Globus pallidus (tissue), 1 donor: ENCODE measurements around the gene C3orf80.
"Not testable (repeated sequence)": the region's sequence is repeated elsewhere in the genome, so short reads cannot be mapped to it uniquely, and the experiment has no call there.

ENCODE experiments used
- DNase-seq: peaks from one replicate; pipeline ENCODE4 v3.0.0-alpha.2; 2015; ENCODE audit warnings: low spot score

Gene C3orf80

DNA sequence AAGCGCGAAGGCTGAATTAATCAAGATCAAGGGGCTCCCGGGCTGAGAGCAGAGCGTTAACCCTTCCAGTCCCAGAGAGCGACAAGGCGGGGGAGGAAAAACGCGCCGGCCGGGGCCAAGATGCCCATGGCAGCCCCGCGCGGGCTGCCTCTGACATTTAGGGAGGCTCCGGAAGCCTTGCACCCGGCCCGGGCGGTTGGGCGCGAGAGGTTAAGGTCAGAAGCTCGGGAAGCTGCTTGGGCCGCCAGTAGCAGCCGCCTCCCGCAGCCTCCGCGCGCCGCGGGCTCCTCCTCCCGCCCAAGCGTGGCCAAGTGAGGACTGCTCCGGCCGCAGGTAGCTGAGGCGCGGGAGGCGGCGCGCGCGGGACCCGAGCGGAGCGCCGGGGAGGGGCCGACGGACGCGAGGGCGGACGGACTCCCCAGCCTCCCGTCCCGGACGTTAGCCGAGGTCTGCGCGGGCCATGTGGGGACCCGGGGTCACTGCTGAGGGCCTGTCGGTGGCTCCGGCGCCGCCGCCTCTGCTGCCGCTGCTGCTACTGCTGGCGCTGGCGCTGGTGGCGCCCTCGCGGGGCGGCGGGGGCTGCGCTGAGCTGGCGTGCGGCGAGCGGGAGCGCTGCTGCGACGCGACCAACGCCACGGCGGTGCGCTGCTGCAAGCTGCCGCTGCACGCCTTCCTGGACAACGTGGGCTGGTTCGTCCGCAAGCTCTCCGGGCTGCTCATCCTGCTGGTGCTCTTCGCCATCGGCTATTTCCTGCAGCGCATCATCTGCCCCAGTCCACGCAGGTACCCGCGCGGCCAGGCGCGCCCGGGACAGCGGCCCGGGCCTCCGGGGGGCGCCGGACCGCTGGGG lies at the start of gene C3orf80:
Gene C3orf80 (plus strand): TSS at position 247 of the 850 bp plus-strand sequence. CDS start 214 bp downstream, at position 461.
- DNase-seq: peak; percentile 29

DNA sequence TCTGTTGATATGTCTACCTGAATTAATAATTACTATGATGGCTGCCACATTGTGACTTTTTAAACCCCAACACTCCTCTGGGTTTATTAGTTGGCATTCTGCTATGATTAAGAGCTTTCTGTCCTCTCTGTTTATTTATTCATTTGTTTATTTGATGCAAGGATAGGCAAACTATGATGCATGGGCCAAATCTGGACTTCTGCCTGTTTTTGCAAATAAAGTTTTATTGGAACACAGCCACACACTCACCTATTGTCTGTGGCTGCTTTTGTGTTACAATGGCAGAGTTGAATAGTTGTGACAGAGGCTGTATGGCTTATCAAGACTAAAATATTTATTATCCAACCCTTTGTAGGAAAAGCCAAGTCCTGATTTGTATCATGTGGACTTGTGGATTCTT lies 48.3 kb upstream of the C3orf80 start:
- DNase-seq: no peak

- DNase-seq: not testable (repeated sequence)
Measured at GRCh38 chr3:160178661-160179060, 46.6 kb upstream of the C3orf80 start.

- not testable (repeated sequence) for DNase-seq
Measured at GRCh38 chr3:160179403-160179802, 45.8 kb upstream of the C3orf80 start.

DNA sequence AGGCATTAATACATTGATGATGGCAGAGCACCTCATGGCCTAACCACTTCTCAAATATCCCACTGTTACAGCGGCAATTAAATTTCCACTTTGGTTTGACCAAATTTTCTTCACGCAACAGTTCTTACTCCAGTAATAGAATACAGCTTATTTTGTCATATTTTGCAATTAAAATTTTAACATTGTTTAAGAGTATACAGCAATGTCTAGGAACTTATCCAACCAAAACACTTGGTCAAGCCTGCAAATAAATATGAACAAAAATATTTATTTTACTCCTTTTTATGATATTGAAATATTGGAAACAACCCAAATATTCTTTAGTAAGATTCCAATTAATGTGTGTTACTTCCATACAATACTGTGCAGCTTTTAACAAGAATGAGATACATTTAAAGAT lies 45.3 kb upstream of the C3orf80 start:
- DNase-seq: no peak

DNA sequence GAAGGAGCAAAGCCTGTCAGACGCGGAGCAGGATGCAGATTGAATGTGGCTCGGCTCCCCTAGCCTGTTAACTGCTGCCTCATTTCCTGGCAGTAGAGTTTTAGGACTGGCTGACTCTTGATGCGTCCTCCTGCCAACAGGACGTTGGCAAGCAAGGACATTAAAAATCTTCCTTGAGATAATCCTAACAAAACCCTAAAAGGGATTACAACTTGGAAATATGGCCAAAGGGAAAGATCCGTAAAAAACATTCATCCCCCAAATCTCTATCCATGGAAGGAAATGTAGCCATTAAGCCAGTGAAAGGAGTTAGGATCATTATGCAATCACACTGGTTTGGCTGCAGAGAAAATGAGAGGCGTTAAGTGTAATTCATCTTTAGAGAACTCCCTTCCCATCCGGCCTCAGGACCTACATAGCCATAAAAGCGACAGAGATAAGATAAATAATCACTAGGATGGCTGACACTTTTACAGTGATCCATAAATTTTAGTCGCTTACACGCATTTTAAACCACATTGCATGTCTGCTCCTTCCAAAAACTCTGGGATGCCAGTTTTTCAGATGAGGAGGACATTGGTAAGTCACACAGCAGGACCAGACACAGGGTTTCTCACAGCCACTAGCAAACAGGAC lies 44.5 kb upstream of the C3orf80 start:
- no peak for DNase-seq

- no peak for DNase-seq
Measured at GRCh38 chr3:160183345-160184076, 41.7 kb upstream of the C3orf80 start.

- DNase-seq: no peak
Measured at GRCh38 chr3:160184655-160185054, 40.6 kb upstream of the C3orf80 start.

GRCh38 chr3:160185751-160186150 lies 39.5 kb upstream of the C3orf80 start:
- DNase-seq: no peak

DNA sequence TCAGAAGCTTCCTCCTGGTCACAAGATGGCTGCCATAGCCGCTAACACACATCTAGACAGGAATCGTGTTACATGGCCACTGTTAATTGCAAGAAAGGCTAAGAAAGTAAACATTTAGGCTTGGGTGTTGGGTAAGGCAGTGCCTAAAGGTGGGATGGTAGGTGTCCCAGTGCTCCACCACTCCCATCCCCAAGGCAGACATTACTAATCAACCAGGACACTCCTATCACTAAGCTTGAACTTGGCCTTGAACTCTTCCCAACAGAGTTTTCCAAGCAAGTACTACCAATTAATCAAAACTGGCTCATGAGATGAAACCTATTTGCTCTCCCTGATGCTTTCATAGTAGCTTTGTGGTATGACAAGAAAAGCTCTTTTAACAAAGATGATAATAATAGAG lies 37.9 kb upstream of the C3orf80 start:
- DNase-seq: no peak

DNA sequence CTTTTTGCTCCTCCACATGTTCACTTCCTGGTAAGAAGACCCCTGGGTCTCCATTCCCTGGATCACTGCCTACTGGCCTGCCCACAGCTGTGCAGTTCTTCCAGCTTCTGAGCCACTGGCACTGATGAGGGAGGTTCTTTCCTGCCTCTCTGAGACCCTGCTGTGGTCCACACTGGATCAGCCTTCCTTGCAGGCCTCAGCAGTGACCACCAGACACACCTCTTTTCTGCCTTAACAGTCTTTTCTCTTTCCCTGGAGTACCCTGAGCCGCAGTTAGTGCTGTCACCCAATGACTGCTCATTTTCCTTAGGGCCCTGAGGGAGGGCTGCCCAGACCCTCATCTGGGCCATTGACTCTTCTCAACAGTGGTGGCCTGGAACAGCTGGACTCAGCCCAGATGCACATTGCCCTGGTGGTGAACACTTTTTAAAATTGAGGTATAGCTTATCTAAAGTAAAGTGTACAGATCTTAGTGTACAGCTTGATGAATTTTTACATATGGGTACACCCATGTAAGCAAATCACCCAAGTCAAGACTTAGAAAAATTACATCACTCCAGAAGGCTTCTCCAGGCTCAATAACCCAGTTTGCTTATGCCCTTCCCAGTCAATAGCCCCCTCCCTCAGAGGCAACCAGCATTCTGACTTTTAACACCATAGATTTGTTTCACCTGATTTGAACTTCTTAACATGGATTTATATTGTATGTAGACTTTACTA lies 32.8 kb upstream of the C3orf80 start:
- DNase-seq: no peak

GRCh38 chr3:160193644-160194192 lies 31.5 kb upstream of the C3orf80 start:
- DNase-seq: no peak

DNA sequence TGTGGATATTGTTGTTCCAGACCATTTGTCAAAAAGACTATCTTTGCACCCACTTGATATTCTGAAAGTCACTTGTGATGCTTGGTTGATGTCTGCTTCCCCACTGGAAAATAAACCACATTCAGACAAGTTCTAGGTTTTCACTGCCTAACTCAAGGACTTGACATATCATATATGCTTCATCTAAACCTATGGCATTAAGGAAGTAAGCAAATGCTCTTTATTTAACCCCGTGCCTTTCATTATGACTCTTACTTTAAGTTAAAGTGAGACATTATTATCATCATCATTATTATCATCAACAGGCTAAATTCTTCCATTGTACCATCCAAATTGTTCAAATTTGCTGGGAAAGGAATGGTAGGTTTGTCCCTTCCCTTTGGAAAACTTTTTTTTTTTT lies 30.8 kb upstream of the C3orf80 start:
- DNase-seq: no peak

DNA sequence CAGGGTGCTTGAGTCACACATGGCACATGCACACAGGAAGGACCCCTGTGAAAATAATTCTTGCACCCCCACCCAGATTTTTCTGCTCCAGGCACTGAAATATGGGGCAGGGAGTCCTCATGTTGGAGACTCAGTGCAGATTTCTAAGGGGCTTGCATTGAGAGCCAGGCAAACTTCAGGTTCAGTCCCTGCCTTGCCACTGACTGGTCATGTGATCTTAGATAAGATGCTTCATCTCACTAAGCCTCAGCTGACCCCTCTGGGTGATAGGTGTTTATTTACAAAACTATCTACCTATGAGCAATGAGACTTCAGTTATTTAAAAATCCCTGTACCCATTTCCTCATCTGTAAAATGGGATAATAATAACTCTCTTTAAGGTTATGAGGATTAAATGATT lies 30.1 kb upstream of the C3orf80 start:
- no peak for DNase-seq

DNA sequence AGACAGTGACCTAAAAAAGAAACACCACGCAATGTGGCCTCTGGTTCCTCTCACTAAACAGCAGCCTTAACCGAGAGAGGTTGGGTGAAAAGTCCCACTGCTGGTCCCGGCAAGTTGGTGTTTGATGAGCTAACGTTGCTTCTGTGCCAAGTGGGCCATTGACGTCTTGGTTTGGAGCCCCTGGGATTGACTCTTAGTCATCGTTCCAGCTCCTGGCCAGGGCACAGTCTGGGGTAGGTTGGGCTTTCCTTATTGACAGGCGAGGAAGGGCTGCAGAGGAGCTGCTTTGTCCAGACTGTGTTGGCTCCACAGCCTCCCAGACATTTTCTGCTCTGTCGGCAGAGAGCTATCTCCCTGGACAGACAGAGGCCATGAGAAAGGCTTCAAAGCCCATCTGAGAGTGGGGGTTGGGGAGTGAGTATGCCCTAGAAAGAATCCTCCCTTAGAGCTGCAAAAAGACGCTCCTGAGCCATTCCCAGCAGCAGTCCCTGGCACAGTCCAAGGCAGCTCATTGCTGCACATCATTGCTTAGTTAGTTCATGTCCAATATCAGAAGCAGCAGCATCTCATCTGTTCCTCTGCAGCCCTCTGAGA lies 28.6 kb upstream of the C3orf80 start:
- no peak for DNase-seq

DNA sequence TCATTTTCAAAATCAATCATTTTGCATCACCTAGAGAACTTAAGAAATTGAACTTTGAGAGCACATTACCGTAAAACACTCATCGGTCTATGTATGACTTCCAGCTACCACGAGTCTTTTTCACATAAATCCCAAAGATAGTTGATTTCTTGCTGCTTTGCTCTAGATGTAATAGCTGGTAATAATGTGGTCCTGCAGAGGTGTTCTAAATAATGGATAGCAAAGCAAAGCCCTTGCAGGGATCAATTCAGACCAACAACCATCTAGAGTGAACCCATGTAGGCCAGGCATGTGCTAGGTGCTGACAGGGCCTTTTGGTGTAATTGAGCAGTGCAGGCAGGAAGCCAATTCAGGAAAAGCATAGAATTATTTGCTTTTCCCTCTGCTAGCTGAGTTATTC lies 26.1 kb upstream of the C3orf80 start:
- DNase-seq: no peak

DNA sequence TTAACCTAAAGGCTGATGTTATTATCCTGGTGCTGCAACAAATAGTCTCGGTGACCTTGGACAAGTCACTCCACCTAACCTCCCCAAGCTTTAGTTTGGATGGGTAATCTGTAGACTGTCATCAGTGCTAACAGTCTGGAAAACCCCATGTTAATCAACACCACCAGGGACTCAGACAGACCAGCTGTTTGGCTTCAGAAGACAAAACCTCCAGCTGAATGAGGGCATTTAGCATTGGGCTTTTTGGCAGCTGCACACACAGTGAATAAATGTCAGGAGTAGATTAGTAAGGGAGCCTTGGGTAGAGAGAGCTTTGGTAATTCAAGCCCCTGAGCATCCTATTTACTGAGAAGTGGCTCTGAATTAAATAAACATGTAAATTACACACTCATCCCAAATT lies 24.9 kb upstream of the C3orf80 start:
- DNase-seq: no peak

DNA sequence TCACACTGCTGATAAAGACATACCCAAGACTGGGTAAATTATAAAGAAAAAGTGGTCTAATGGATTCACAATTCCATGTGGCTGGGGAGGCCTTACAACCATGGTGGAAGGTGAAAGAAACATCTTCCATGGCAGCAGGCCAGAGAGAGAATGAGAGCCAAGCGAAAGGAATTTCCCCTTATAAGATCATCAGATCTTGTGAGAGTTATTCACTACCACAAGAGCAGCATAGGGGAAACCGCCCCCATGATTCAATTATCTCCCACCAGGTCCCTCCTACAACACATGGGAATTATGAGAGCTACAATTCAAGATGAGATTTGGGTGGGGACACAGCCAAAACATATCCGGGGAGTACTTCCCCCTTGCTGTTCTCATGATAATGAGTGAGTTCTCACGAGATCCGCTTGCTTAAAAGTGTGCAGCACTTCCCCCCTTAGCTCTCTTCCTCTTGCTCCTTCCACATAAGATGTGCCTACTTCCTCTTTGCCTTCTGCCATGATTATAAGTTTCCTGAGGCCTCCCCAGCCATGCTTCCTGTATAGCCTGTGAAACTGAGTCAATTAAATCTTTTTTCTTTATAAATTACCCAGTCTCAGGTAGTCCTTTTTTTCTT lies 20.7 kb upstream of the C3orf80 start:
- not testable (repeated sequence) for DNase-seq

DNA sequence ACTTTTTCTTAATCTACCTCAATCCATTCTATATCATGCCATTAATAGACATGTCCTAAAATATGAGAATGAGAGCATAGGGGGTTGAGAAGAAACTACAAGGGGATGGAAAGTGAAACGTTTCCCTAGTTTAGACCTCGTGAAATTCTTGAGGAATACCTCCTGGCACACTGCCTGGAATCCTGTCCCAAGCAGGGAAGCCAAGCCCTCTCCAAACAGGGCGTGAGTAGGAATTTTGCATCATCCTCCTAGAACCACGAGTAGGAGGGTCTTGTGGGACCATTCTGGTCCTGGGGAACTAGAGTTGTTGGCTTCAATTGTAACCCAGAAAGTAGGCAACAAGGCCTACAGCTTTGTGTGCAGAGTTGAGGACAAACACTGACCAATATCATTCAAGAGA lies 19.6 kb upstream of the C3orf80 start:
- no peak for DNase-seq

- no peak for DNase-seq
Measured at GRCh38 chr3:160210341-160210740, 14.9 kb upstream of the C3orf80 start.

GRCh38 chr3:160210799-160211221 lies 14.4 kb upstream of the C3orf80 start:
- no peak for DNase-seq
